ENCODE data around the gene LY6G5B. TPM values are rescaled to one million over a fixed set of nuclear protein-coding genes. Genes with fewer than 3 reads are reported as not detected.

LY6G5B gene
- total RNA-seq, 1 donor from 2014 or later = 33.1 TPM

DNA sequence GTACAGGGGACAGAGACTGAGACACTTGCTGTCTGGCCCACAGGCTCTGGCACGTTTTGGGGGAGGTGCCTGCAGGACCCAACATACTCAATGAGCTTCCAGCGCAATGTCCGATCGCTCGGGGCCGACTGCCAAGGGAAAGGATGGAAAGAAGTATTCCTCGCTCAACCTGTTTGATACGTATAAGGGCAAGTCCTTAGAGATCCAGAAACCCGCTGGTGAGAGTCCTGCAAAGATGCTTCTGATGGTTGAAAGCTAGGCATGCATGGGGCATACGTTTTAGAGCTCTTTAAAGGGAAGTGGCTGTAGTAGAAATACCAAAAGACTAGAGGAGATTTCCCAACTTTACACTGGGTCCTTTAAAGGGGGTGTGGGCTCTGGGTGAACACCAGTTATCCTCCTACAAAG is 47.1 kb upstream of the LY6G5B start:
- CTCF ChIA-PET = interaction anchor here (1.3 kb wide), 1 partner anchor 24 kb away, joined by 5 read pairs; no protein-coding TSS in a partner anchor
- POLR2A ChIA-PET = interaction anchor here (0.6 to 1.9 kb wide), 9 partner anchors 9 to 160 kb away, joined by 3 to 21 read pairs (median 3); partner anchors contain the start of genes BAG6 and NCR3
- no peak for DNase-seq
- TF ChIP-seq, protein P1, sequence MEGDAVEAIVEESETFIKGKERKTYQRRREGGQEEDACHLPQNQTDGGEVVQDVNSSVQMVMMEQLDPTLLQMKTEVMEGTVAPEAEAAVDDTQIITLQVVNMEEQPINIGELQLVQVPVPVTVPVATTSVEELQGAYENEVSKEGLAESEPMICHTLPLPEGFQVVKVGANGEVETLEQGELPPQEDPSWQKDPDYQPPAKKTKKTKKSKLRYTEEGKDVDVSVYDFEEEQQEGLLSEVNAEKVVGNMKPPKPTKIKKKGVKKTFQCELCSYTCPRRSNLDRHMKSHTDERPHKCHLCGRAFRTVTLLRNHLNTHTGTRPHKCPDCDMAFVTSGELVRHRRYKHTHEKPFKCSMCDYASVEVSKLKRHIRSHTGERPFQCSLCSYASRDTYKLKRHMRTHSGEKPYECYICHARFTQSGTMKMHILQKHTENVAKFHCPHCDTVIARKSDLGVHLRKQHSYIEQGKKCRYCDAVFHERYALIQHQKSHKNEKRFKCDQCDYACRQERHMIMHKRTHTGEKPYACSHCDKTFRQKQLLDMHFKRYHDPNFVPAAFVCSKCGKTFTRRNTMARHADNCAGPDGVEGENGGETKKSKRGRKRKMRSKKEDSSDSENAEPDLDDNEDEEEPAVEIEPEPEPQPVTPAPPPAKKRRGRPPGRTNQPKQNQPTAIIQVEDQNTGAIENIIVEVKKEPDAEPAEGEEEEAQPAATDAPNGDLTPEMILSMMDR (IDR thresholded peaks at IDR 0.05) = no peak
- no peak for ATAC-seq (ENCODE audit: low read depth)
- peak overlapping the region; percentile 86 for H3K4me3 Mint-ChIP-seq
- peaks cover 66% of the 10 kb centered on the region for H3K36me3 Mint-ChIP-seq (ENCODE audit: low read depth)
- intact Hi-C loops (cut with micrococcal nuclease) = loop anchor here (5.0 kb wide), 1 partner anchor 115 kb away; the partner anchor contains the start of gene CLIC1
- no peaks in the 10 kb centered on the region for H3K27me3 Mint-ChIP-seq
- peaks cover 27% of the 10 kb centered on the region for H3K4me1 Mint-ChIP-seq
- H3K9me3 Mint-ChIP-seq = peaks cover 1% of the 10 kb centered on the region
- peak overlapping the region; percentile 95 for H3K27ac Mint-ChIP-seq

GRCh38 chr6:31624070-31624469 is 45.7 kb upstream of the LY6G5B start:
- Mint-ChIP-seq H3K36me3 (ENCODE audit: low read depth) (peaks cover 80% of the 10 kb centered on the region), H3K9me3 (peaks cover 1% of the 10 kb centered on the region), H3K4me3 (no peak overlapping the region), H3K27me3 (no peaks in the 10 kb centered on the region), H3K27ac (no peak overlapping the region), H3K4me1 (peaks cover 27% of the 10 kb centered on the region)
- ATAC-seq (ENCODE audit: low read depth) = no peak
- DNase-seq = no peak
- POLR2A ChIA-PET = interaction anchor here (0.6 to 3.6 kb wide), 3 partner anchors 13 to 258 kb away, joined by 3 to 15 read pairs (median 9); partner anchors contain the start of gene BAG6
- intact Hi-C loops (cut with micrococcal nuclease) = loop anchor here (5.0 kb wide), 1 partner anchor 113 kb away; the partner anchor contains the start of gene CLIC1
- CTCF ChIA-PET = no interaction called here
- TF ChIP-seq, protein P1 (IDR thresholded peaks at IDR 0.05) = no peak

GRCh38 chr6:31626952-31627351 is 42.8 kb upstream of the LY6G5B start:
- ChIA-PET POLR2A (interaction anchor here (0.6 to 3.6 kb wide), 2 partner anchors 25 to 76 kb away, joined by 3 to 15 read pairs; partner anchors contain the start of genes ABHD16A and BAG6), CTCF (interaction anchor here (0.7 to 1.1 kb wide), 2 partner anchors 29 to 76 kb away, joined by 4 to 5 read pairs; no protein-coding TSS in a partner anchor)
- no peaks in the 10 kb centered on the region for H3K27me3 Mint-ChIP-seq
- peaks cover 94% of the 10 kb centered on the region for H3K36me3 Mint-ChIP-seq (ENCODE audit: low read depth)
- DNase-seq (no peak), ATAC-seq (ENCODE audit: low read depth) (no peak)
- TF ChIP-seq, protein P1 (IDR thresholded peaks at IDR 0.05) = no peak
- peaks cover 9% of the 10 kb centered on the region for H3K4me1 Mint-ChIP-seq
- no peak overlapping the region for H3K4me3 Mint-ChIP-seq
- intact Hi-C loops (cut with micrococcal nuclease) = no loop called here
- no peaks in the 10 kb centered on the region for H3K9me3 Mint-ChIP-seq
- H3K27ac Mint-ChIP-seq = peak overlapping the region; percentile 52

- intact Hi-C loops (cut with micrococcal nuclease) = no loop called here
- no peak overlapping the region for H3K4me3 Mint-ChIP-seq
- H3K9me3 Mint-ChIP-seq = no peaks in the 10 kb centered on the region
- no peak for DNase-seq
- H3K27me3 Mint-ChIP-seq = no peaks in the 10 kb centered on the region
- ATAC-seq (ENCODE audit: low read depth) = no peak
- no peak overlapping the region for H3K27ac Mint-ChIP-seq
- H3K36me3 Mint-ChIP-seq (ENCODE audit: low read depth) = peaks cover 93% of the 10 kb centered on the region
- POLR2A ChIA-PET = interaction anchor here (0.5 kb wide), 1 partner anchor 43 kb away, joined by 4 read pairs; no protein-coding TSS in a partner anchor
- TF ChIP-seq, protein P1 (IDR thresholded peaks at IDR 0.05) = no peak
- CTCF ChIA-PET = no interaction called here
- H3K4me1 Mint-ChIP-seq = peaks cover under 1% of the 10 kb centered on the region
Measured at GRCh38 chr6:31627690-31628287, 42.0 kb upstream of the LY6G5B start.

DNA sequence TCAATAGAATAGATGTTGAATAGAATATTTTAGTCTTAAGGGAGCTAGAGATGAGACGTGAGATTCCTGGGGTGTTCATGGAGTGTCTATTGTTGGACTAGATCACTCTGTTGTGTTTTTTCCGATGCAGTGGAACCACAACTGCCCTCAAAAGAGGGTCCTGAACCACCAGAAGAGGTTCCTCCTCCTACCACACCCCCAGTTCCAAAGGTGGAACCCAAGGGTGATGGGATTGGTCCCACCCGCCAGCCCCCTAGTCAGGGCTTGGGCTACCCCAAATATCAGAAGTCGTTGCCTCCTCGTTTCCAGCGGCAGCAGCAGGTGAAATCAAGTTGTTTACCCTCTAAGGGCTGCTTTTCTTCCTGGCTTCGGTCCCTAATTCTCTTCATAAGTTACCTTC is 40.8 kb upstream of the LY6G5B start:
- Mint-ChIP-seq H3K4me1 (no peaks in the 10 kb centered on the region), H3K4me3 (no peak overlapping the region), H3K36me3 (ENCODE audit: low read depth) (peaks cover 96% of the 10 kb centered on the region), H3K27me3 (no peaks in the 10 kb centered on the region), H3K27ac (no peak overlapping the region), H3K9me3 (no peaks in the 10 kb centered on the region)
- ChIA-PET POLR2A (no interaction called here), CTCF (no interaction called here)
- no peak for DNase-seq
- ATAC-seq (ENCODE audit: low read depth) = no peak
- TF ChIP-seq, protein P1 (IDR thresholded peaks at IDR 0.05) = no peak
- intact Hi-C loops (cut with micrococcal nuclease) = no loop called here

Data from activated B cell treated with CpG ODN at 0.5 μM for 24 hours (primary cell).